ENCODE measurements around the gene GSAP. TPM values are rescaled to one million over a fixed set of nuclear protein-coding genes. Genes with fewer than 3 reads are reported as not detected.
"Not testable (repeated sequence)": the region's sequence is repeated elsewhere in the genome, so short reads cannot be mapped to it uniquely, and the experiment has no call there.

GSAP gene
- total and polyA plus RNA-seq, 10 donors, result 35.9 to 96.5 (median 76.9) TPM

GRCh38 chr7:77282897-77283296, 133.3 kb downstream of the GSAP start:
- H3K9me3 ChIP-seq, result no peaks in the 10 kb centered on the region
- no peaks in the 10 kb centered on the region for H3K27me3 ChIP-seq (replicated peaks in 1 of 7)
- H3K36me3 ChIP-seq, result peaks cover 0 to 8% (median 0%) of the 10 kb centered on the region in 6 donors
- TF ChIP-seq POLR2AphosphoS5 (IDR thresholded peaks at IDR 0.05) (no peak), CTCF (IDR thresholded peaks at IDR 0.05 in 8 of 11, conservative IDR thresholded peaks at IDR 0.05 in 3 of 11) (no peak), POLR2A (IDR thresholded peaks at IDR 0.05) (no peak)
- intact Hi-C loops (cut with DNase I; ENCODE audit: low total_unique reads), result no loop called here
- H3K27ac ChIP-seq, result no peak overlapping the region
- DNase-seq, result no peak
- H3K4me1 ChIP-seq, result peaks cover 0 to 17% (median 5%) of the 10 kb centered on the region in 6 donors
- 57 to 77% (median 72%) methylated on average over 1 of the region's 1 CpG for WGBS, 5 donors
- no peak overlapping the region for H3K4me3 ChIP-seq

- Histone ChIP-seq H3K36me3 (no peaks in the 10 kb centered on the region), H3K27me3 (replicated peaks in 1 of 7) (no peaks in the 10 kb centered on the region), H3K4me3 (no peak overlapping the region), H3K9me3 (no peaks in the 10 kb centered on the region), H3K4me1 (peaks cover 0 to 17% (median 5%) of the 10 kb centered on the region in 6 donors), H3K27ac (no peak overlapping the region)
- WGBS, 5 donors, result 65 to 84% (median 75%) methylated on average over 3 of the region's 3 CpGs
- intact Hi-C loops (cut with DNase I; ENCODE audit: low total_unique reads), result no loop called here
- TF ChIP-seq POLR2AphosphoS5 (IDR thresholded peaks at IDR 0.05) (no peak), POLR2A (IDR thresholded peaks at IDR 0.05) (no peak), CTCF (IDR thresholded peaks at IDR 0.05 in 8 of 11, conservative IDR thresholded peaks at IDR 0.05 in 3 of 11) (no peak)
- DNase-seq, result no peak
These were observed 134.2 kb downstream of the GSAP start for GRCh38 chr7:77281780-77282478.

- no peaks in the 10 kb centered on the region for H3K27me3 ChIP-seq (replicated peaks in 1 of 7)
- H3K36me3 ChIP-seq, result no peaks in the 10 kb centered on the region
- no peaks in the 10 kb centered on the region for H3K9me3 ChIP-seq
- 59 to 82% (median 64%) methylated on average over 4 of the region's 4 CpGs for WGBS, 5 donors
- TF ChIP-seq CTCF (IDR thresholded peaks at IDR 0.05 in 8 of 11, conservative IDR thresholded peaks at IDR 0.05 in 3 of 11), result no peak
- TF ChIP-seq POLR2AphosphoS5 (IDR thresholded peaks at IDR 0.05), result no peak
- no peak for TF ChIP-seq POLR2A (IDR thresholded peaks at IDR 0.05)
- DNase-seq, result no peak
- no peak overlapping the region for H3K4me3 ChIP-seq
- peaks cover 0 to 12% (median 0%) of the 10 kb centered on the region in 6 donors for H3K4me1 ChIP-seq
- H3K27ac ChIP-seq, result no peak overlapping the region
- intact Hi-C loops (cut with DNase I; ENCODE audit: low total_unique reads), result no loop called here
These were observed 140.0 kb downstream of the GSAP start for GRCh38 chr7:77276120-77276519.

- intact Hi-C loops (cut with DNase I; ENCODE audit: low total_unique reads); H3K27ac ChIP-seq: not testable (repeated sequence)
These were observed 140.5 kb downstream of the GSAP start for GRCh38 chr7:77275663-77276062.

More at GRCh38 chr7:77275663-77276062, 140.5 kb downstream of the GSAP start:
- H3K27me3 ChIP-seq (replicated peaks in 1 of 7); H3K9me3 ChIP-seq; H3K36me3 ChIP-seq; H3K4me3 ChIP-seq; DNase-seq: not testable (repeated sequence)
- H3K4me1 ChIP-seq, result peaks cover 0 to 12% (median 1%) of the 10 kb centered on the region in 6 donors
- WGBS, 5 donors, result 68 to 92% (median 89%) methylated on average over 2 of the region's 2 CpGs
